ENCODE measurements around the gene EPHX1.
"Not testable (repeated sequence)": the region's sequence is repeated elsewhere in the genome, so short reads cannot be mapped to it uniquely, and the experiment has no call there.

The EPHX1 gene

GRCh38 chr1:225809842-225810578 is at the start of gene EPHX1:
Gene EPHX1, plus strand, starts transcription at chr1:225810124. Its CDS starts 18,606 bp downstream, at chr1:225828730.
- in situ Hi-C loops (cut with MboI; ENCODE audit: low sequenced_read_pairs): no loop called here

GRCh38 chr1:225760531-225760930 is 49.4 kb upstream of the EPHX1 start:
- in situ Hi-C loops (cut with MboI; ENCODE audit: low sequenced_read_pairs): no loop called here

GRCh38 chr1:225761395-225761794 is 48.5 kb upstream of the EPHX1 start:
- in situ Hi-C loops (cut with MboI; ENCODE audit: low sequenced_read_pairs): not testable (repeated sequence)

GRCh38 chr1:225762002-225762441 is 47.9 kb upstream of the EPHX1 start:
- in situ Hi-C loops (cut with MboI; ENCODE audit: low sequenced_read_pairs): no loop called here

- in situ Hi-C loops (cut with MboI; ENCODE audit: low sequenced_read_pairs): no loop called here
Observed at GRCh38 chr1:225762444-225762843, 47.5 kb upstream of the EPHX1 start.

GRCh38 chr1:225763716-225764548 is 46.0 kb upstream of the EPHX1 start:
- in situ Hi-C loops (cut with MboI; ENCODE audit: low sequenced_read_pairs): no loop called here

GRCh38 chr1:225765982-225766674 is 43.8 kb upstream of the EPHX1 start:
- in situ Hi-C loops (cut with MboI; ENCODE audit: low sequenced_read_pairs): no loop called here

- in situ Hi-C loops (cut with MboI; ENCODE audit: low sequenced_read_pairs): no loop called here
Observed at GRCh38 chr1:225766967-225767633, 42.8 kb upstream of the EPHX1 start.

- in situ Hi-C loops (cut with MboI; ENCODE audit: low sequenced_read_pairs): no loop called here
Observed at GRCh38 chr1:225767634-225768540, 42.0 kb upstream of the EPHX1 start.

- in situ Hi-C loops (cut with MboI; ENCODE audit: low sequenced_read_pairs): no loop called here
Observed at GRCh38 chr1:225768662-225769426, 41.1 kb upstream of the EPHX1 start.

- in situ Hi-C loops (cut with MboI; ENCODE audit: low sequenced_read_pairs): loop anchor here (10.0 kb wide), 1 partner anchor 295 kb away; no protein-coding TSS in a partner anchor
Observed at GRCh38 chr1:225769687-225770086, 40.2 kb upstream of the EPHX1 start.

- in situ Hi-C loops (cut with MboI; ENCODE audit: low sequenced_read_pairs): loop anchor here (10.0 kb wide), 1 partner anchor 296 kb away; no protein-coding TSS in a partner anchor
Observed at GRCh38 chr1:225770561-225771248, 39.2 kb upstream of the EPHX1 start.

GRCh38 chr1:225771661-225772322 is 38.1 kb upstream of the EPHX1 start:
- in situ Hi-C loops (cut with MboI; ENCODE audit: low sequenced_read_pairs): loop anchor here (10.0 kb wide), 1 partner anchor 297 kb away; no protein-coding TSS in a partner anchor

- in situ Hi-C loops (cut with MboI; ENCODE audit: low sequenced_read_pairs): loop anchor here (10.0 kb wide), 1 partner anchor 298 kb away; no protein-coding TSS in a partner anchor
Observed at GRCh38 chr1:225772323-225772768, 37.6 kb upstream of the EPHX1 start.

- in situ Hi-C loops (cut with MboI; ENCODE audit: low sequenced_read_pairs): loop anchor here (10.0 kb wide), 1 partner anchor 298 kb away; no protein-coding TSS in a partner anchor
Observed at GRCh38 chr1:225772848-225773247, 37.1 kb upstream of the EPHX1 start.

GRCh38 chr1:225774281-225775147 is 35.4 kb upstream of the EPHX1 start:
- in situ Hi-C loops (cut with MboI; ENCODE audit: low sequenced_read_pairs): loop anchor here (10.0 kb wide), 1 partner anchor 300 kb away; no protein-coding TSS in a partner anchor

Data from HL-60/S4 (cell line).